ENCODE results near the gene COX6A2. TPM values are rescaled to one million over a fixed set of nuclear protein-coding genes. Genes with fewer than 3 reads are reported as not detected.

The COX6A2 gene
- not detected in 3 replicates for total RNA-seq

DNA sequence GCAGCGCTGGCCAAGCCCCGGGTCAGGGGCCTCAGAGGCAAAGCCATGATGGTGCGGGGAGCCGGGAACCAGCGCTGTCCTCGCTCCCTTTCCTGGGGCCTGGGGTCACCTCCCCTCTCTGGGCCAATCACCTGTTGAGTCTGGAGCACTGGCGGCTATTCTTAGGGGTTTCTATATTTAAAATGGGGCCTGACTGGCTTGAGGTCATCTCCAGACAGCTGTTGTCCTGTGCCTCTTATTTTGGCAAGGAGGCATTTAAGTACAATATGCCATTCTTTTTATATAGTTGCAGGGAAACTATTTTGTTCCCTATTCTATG lies at the start of gene COX6A2:
Gene COX6A2, minus strand, starts transcription at position 82 of the 319 bp plus-strand sequence. Its CDS starts 35 bp downstream, at position 47.
- H3K36me3 Mint-ChIP-seq, result no peaks in the 10 kb centered on the region
- no peak within 1 kb of the TSS for H3K4me3 Mint-ChIP-seq
- no peaks in the 10 kb centered on the region for H3K4me1 Mint-ChIP-seq
- TF ChIP-seq CTCF (IDR thresholded peaks at IDR 0.05; ENCODE audit: unreplicated experiment), result no peak
- no peak within 1 kb of the TSS for H3K27ac Mint-ChIP-seq
- no peak for DNase-seq (ENCODE audit: low spot score in 2 of 2, unreplicated experiment in 2 of 2)
- H3K9me3 Mint-ChIP-seq, result no peaks in the 10 kb centered on the region
- peaks cover 38% of the 10 kb centered on the region for H3K27me3 Mint-ChIP-seq (ENCODE audit: low read depth)

- H3K4me1 Mint-ChIP-seq, result peaks cover 23% of the 10 kb centered on the region
- no peak overlapping the region for H3K27ac Mint-ChIP-seq
- TF ChIP-seq CTCF (IDR thresholded peaks at IDR 0.05; ENCODE audit: unreplicated experiment), result no peak
- H3K27me3 Mint-ChIP-seq (ENCODE audit: low read depth), result peaks cover 68% of the 10 kb centered on the region
- DNase-seq (ENCODE audit: low spot score in 2 of 2, unreplicated experiment in 2 of 2), result no peak
- H3K36me3 Mint-ChIP-seq, result peaks cover 6% of the 10 kb centered on the region
- H3K4me3 Mint-ChIP-seq, result peak overlapping the region; percentile 59
- no peaks in the 10 kb centered on the region for H3K9me3 Mint-ChIP-seq
Measured at GRCh38 chr16:31477220-31478216, 49.4 kb upstream of the COX6A2 start.

- Mint-ChIP-seq H3K9me3 (no peaks in the 10 kb centered on the region), H3K4me3 (peak overlapping the region; percentile 61), H3K36me3 (peaks cover 6% of the 10 kb centered on the region), H3K27me3 (ENCODE audit: low read depth) (peaks cover 64% of the 10 kb centered on the region), H3K27ac (no peak overlapping the region), H3K4me1 (peaks cover 26% of the 10 kb centered on the region)
- no peak for TF ChIP-seq CTCF (IDR thresholded peaks at IDR 0.05; ENCODE audit: unreplicated experiment)
- DNase-seq (ENCODE audit: low spot score in 2 of 2, unreplicated experiment in 2 of 2), result no peak
Measured at GRCh38 chr16:31476303-31477219, 48.4 kb upstream of the COX6A2 start.

DNA sequence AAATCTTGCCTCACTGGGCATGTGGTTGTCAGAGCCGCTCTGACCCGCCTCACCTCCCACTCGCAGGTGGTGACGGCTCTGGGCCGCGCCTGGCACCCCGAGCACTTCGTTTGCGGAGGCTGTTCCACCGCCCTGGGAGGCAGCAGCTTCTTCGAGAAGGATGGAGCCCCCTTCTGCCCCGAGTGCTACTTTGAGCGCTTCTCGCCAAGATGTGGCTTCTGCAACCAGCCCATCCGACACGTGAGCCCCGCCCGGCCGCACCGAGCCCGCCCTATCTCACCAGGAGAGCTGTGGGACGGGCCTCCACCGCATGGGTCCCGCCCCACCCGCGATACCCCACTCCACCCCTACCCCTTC lies 47.8 kb upstream of the COX6A2 start:
- Mint-ChIP-seq H3K4me3 (peak overlapping the region; percentile 61), H3K4me1 (peaks cover 33% of the 10 kb centered on the region), H3K27me3 (ENCODE audit: low read depth) (peaks cover 62% of the 10 kb centered on the region), H3K9me3 (no peaks in the 10 kb centered on the region), H3K36me3 (peaks cover 6% of the 10 kb centered on the region), H3K27ac (no peak overlapping the region)
- no peak for TF ChIP-seq CTCF (IDR thresholded peaks at IDR 0.05; ENCODE audit: unreplicated experiment)
- DNase-seq (ENCODE audit: low spot score in 2 of 2, unreplicated experiment in 2 of 2), result no peak

- H3K36me3 Mint-ChIP-seq, result peaks cover 6% of the 10 kb centered on the region
- peaks cover 33% of the 10 kb centered on the region for H3K4me1 Mint-ChIP-seq
- no peak overlapping the region for H3K27ac Mint-ChIP-seq
- no peaks in the 10 kb centered on the region for H3K9me3 Mint-ChIP-seq
- H3K27me3 Mint-ChIP-seq (ENCODE audit: low read depth), result peaks cover 57% of the 10 kb centered on the region
- DNase-seq (ENCODE audit: low spot score in 2 of 2, unreplicated experiment in 2 of 2), result no peak
- no peak overlapping the region for H3K4me3 Mint-ChIP-seq
- no peak for TF ChIP-seq CTCF (IDR thresholded peaks at IDR 0.05; ENCODE audit: unreplicated experiment)
Measured at GRCh38 chr16:31474773-31475738, 46.9 kb upstream of the COX6A2 start.
